Measurements from ENCODE around the gene NSF.
A peak's percentile ranks its signal among the peaks of the same experiment; 100 is the strongest.

Gene NSF

GRCh38 chr17:46717999-46718398 is 127.5 kb downstream of the NSF start:
- DNase-seq: no peak

- no peak for DNase-seq
Measured at GRCh38 chr17:46719891-46720290, 129.4 kb downstream of the NSF start.

- DNase-seq: no peak
Measured at GRCh38 chr17:46720408-46720807, 129.9 kb downstream of the NSF start.

- DNase-seq: no peak
Measured at GRCh38 chr17:46722662-46723285, 132.3 kb downstream of the NSF start.

GRCh38 chr17:46726206-46726605 is 135.7 kb downstream of the NSF start:
- no peak for DNase-seq

- no peak for DNase-seq
Measured at GRCh38 chr17:46727572-46728348, 137.3 kb downstream of the NSF start.

GRCh38 chr17:46730026-46730425 is 139.6 kb downstream of the NSF start:
- DNase-seq: no peak

- DNase-seq: no peak
Measured at GRCh38 chr17:46730679-46731078, 140.2 kb downstream of the NSF start.

- no peak for DNase-seq
Measured at GRCh38 chr17:46732160-46732559, 141.7 kb downstream of the NSF start.

- DNase-seq: peak in 29 of 56 donors; percentile 0 to 67 (median 14)
Measured at GRCh38 chr17:46732754-46733398, 142.4 kb downstream of the NSF start.

GRCh38 chr17:46733837-46734475 is 143.5 kb downstream of the NSF start:
- DNase-seq: no peak

- DNase-seq: no peak
Measured at GRCh38 chr17:46736100-46736499, 145.6 kb downstream of the NSF start.

GRCh38 chr17:46737326-46737725 is 146.9 kb downstream of the NSF start:
- no peak for DNase-seq

- no peak for DNase-seq
Measured at GRCh38 chr17:46738544-46738943, 148.1 kb downstream of the NSF start.

- DNase-seq: no peak
Measured at GRCh38 chr17:46739982-46740381, 149.5 kb downstream of the NSF start.

GRCh38 chr17:46741122-46741730 is 150.8 kb downstream of the NSF start:
- no peak for DNase-seq

- DNase-seq: no peak
Measured at GRCh38 chr17:46742565-46743270, 152.2 kb downstream of the NSF start.

- no peak for DNase-seq
Measured at GRCh38 chr17:46744441-46744840, 154.0 kb downstream of the NSF start.

GRCh38 chr17:46745376-46745775 is 154.9 kb downstream of the NSF start:
- no peak for DNase-seq

GRCh38 chr17:46751425-46751824 is 161.0 kb downstream of the NSF start:
- no peak for DNase-seq

GRCh38 chr17:46753776-46754175 is 163.3 kb downstream of the NSF start:
- DNase-seq: no peak

Data from nucleus accumbens (tissue), 56 donors.